HG02973 (cell line): Measurements from ENCODE around the gene GPR156.
A peak's percentile ranks its signal among the peaks of the same experiment; 100 is the strongest.
"Not testable (repeated sequence)": the region's sequence is repeated elsewhere in the genome, so short reads cannot be mapped to it uniquely, and the experiment has no call there.

Source experiments
- ATAC-seq: cut with Tn5 transposase; IDR thresholded peaks from one replicate; pipeline ENCODE4 v1.9.1; 2021; ENCODE audit warnings: moderate library complexity; ENCODE audit not compliant: unreplicated experiment

The GPR156 gene

DNA sequence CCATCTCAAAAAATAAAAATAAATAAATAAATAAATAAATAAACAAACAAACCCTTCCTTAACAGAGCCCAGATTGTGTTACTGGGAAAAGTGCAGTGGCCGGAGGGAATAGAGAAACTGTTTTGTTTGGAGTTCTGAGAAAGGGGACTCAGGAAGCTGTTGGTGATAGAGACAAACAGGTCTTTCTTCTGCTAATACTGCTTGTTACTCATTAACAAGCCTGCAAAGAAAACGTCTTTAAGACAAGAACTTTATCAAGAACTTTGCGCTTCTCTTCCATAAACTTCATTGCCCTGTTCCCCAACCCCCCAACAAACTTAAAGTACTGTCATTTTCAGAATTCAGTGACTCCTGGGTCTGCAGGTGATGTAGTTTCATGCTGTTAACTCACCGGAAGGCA is 122.0 kb downstream of the GPR156 start:
- ATAC-seq, result no peak

DNA sequence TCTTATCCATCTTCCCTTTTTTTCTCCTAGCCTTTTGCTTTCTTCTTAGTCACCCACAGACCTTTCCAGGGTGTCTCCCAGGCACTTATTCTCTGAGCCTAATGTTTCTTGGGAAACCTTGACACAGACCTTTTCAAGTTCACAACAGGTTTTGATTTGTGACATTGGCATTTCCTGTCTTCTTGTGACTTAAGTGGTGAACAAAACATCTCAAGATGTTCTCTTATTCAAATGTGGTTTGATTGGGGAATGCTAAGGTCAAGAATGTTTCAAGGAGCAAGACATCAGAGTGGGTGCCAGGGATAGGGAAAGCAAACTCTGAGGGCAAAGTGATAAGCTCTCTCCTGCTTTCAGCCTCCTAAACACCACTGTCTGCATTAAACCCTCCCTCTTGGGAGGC is 122.6 kb downstream of the GPR156 start:
- ATAC-seq, result no peak

DNA sequence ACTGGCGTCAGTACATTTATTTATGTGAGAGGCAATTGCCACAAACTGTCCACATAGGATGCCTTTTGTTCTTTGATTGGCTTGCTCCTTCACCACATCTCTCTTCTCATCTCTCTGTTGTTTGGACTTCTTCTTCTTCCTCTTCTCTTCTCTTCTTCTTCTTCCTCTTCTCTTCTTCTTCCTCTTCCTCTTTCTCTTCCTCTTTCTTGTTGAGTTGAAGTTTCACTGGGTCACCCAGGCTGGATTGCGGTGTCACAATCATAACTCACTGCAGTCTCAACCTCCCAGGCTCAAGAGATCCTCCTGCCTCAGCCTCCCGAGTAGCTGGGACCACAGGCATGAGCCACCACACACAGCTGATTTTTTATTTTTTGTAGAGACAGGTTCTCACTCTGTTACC is 123.1 kb downstream of the GPR156 start:
- no peak for ATAC-seq

GRCh38 chr3:120160050-120160449 is 125.0 kb downstream of the GPR156 start:
- no peak for ATAC-seq

GRCh38 chr3:120157681-120158080 is 127.3 kb downstream of the GPR156 start:
- no peak for ATAC-seq

DNA sequence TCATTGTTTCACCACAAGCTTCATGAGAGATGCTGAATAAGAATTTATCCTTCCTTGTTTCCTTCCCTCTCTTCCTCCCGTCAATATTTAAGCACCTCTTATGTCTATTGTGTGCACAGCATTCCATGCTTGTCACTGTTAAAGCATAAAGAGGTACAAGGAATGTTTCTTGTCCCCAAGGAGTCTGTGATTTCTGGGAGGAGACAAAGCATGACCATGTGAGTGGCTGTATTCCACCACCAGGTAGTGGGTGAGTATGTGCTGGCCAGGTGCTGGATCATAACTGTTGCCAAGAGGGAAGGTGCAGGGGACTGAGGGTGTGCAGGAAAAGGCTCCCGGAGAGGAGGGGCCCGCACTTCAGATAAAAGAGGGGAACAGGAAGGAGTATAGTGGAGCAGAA is 127.9 kb downstream of the GPR156 start:
- ATAC-seq, result no peak

- ATAC-seq, result no peak
These were observed 128.3 kb downstream of the GPR156 start for GRCh38 chr3:120156699-120157098.

GRCh38 chr3:120155694-120156093 is 129.3 kb downstream of the GPR156 start:
- not testable (repeated sequence) for ATAC-seq

- no peak for ATAC-seq
These were observed 129.9 kb downstream of the GPR156 start for GRCh38 chr3:120155108-120155507.

DNA sequence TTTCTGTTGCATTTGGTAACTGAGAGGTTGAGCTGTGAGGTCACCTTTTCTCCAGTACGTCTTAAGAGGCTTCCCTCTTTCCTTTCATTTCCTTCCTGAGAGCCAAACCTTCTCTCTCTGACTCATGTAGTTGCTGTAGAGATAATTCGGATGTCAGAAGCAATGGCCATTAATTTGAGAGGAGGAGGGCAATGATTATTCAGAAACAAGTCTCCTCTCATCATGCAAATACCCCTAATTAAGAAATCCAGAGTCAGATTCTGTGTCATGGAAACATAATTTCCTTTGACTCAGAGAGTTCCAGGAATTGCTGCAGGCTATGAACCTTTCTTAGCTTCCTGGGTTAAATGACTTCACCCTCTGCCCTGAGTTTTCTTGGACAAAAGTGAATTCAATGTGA is 131.7 kb downstream of the GPR156 start:
- ATAC-seq, result no peak

- ATAC-seq, result no peak
These were observed 133.2 kb downstream of the GPR156 start for GRCh38 chr3:120151791-120152190.

DNA sequence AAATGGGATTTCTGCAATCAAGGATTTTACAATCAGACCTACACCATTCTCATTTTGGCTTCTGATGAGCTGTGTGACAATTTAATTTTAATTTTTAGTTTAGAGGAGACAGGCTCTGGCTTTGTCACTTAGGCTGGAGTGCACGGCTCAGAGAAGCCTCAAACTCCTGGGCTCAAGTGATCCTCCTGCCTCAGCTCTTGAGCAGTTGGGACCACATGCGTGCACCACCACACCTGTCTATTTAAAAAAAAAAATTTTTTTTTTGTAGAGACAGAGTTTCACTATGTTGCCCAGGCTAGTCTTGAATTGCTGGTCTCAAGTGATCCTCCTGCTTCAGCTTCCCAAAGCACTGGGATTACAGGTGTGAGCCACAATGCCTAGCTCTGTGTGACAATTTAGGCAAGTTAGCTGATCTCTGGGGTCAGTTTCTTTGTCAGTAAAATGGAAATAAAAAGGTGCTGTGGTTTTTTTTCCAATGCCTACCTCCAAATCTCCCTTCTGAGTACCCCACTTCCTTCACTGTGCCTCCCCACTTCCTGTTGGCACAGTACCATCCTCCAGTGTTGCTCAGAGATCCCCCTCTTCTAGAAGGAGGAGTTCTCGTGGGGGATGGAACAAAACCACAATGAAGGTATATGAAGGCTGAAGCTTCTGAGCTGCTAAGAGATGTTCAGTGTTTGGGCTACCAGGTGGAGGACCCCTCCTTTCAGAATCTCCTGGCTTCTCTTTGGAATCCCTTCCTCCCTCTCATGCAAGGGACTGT is 136.7 kb downstream of the GPR156 start:
- no peak for ATAC-seq

- ATAC-seq, result no peak
These were observed 137.8 kb downstream of the GPR156 start for GRCh38 chr3:120147072-120147871.

- ATAC-seq, result peak; percentile 55
These were observed 139.3 kb downstream of the GPR156 start for GRCh38 chr3:120145542-120146285.

- no peak for ATAC-seq
These were observed 140.8 kb downstream of the GPR156 start for GRCh38 chr3:120144267-120144666.

- no peak for ATAC-seq
These were observed 141.3 kb downstream of the GPR156 start for GRCh38 chr3:120143676-120144075.

GRCh38 chr3:120142236-120142635 is 142.8 kb downstream of the GPR156 start:
- no peak for ATAC-seq

GRCh38 chr3:120140098-120140742 is 144.8 kb downstream of the GPR156 start:
- no peak for ATAC-seq

GRCh38 chr3:120139140-120139539 is 145.9 kb downstream of the GPR156 start:
- no peak for ATAC-seq

DNA sequence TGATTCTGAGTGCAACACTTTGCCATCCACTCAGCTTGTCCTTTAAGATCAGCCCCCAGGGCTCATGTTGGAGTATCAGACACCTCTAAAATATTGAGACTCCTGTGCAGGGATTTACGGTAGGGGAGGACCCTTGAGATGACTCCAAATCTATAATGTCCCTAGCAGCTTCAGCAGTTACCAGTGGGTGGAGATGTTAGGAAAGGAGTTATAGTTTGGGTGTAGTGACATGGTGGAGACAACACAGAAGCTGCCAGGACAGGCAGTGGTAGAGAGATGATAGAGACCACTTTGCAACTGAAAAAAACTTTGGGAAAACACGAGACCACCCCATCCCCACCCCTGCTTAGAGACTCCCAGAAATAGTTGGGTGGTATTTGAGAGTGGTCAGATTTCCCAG is 147.5 kb downstream of the GPR156 start:
- no peak for ATAC-seq

DNA sequence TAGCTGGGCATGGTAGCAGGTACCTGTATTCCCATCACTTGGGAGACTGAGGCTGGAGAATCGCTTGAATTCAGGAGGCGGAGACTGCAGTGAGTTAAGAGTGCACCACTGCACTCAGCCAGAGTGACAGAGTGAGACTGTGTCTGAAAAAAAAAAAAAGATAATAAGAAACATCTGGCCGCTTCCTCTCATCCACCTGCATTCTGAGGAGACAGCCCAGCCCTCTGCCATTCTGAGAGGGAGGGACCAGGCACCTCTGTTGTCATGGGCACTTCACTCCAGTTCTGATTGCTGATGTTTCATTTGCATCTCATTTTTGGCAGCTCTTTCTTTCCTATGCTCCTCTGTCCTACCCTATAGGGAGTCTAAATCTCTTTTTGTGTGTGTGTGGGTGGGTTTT is 154.4 kb downstream of the GPR156 start:
- no peak for ATAC-seq
